ENCODE results near the gene PACSIN3. TPM values are rescaled to one million over a fixed set of nuclear protein-coding genes. Genes with fewer than 3 reads are reported as not detected.
"Not testable (repeated sequence)": the region's sequence is repeated elsewhere in the genome, so short reads cannot be mapped to it uniquely, and the experiment has no call there.

PACSIN3 gene
- total RNA-seq, 1 donor from 2014 or later = 5.9 TPM

DNA sequence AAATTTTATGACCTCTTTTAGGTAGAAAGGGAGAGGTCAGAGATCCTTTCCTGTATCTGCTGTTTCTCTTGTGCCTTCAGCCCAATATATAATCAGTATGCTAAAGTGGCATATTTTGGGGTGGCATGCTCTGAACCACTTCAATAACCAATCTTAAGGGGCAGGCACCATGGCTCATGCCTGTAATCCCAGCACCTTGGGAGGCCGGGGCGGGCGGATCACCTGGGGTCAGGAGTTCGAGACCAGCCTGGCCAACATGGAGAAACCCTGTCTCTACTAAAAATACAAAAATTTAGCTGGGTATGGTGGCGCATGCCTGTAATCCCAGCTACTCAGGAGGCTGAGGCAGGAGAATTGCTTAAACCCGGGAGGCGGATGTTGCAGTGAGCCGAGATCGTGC, 11.9 kb upstream of the PACSIN3 start:
- intact Hi-C loops (cut with micrococcal nuclease) = not testable (repeated sequence)

DNA sequence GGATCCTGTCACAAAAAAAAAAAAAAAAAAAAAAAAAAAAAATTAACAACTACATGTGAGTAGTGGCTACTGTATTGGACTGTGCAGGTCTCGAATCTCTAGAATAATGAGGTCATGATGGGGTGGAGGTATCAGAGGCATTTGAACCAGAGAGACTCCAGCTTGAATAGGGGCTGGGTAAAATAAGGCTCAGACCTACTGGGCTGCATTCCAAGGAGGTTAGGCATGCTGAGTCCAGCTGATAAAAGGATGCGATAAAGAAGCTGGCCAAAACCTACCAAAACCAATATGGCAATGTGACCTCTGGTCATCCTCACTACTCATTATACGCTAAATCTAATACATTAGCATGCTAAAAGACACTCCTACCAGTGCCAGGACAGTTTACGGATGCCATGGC, 5.9 kb upstream of the PACSIN3 start:
- intact Hi-C loops (cut with micrococcal nuclease) = no loop called here

DNA sequence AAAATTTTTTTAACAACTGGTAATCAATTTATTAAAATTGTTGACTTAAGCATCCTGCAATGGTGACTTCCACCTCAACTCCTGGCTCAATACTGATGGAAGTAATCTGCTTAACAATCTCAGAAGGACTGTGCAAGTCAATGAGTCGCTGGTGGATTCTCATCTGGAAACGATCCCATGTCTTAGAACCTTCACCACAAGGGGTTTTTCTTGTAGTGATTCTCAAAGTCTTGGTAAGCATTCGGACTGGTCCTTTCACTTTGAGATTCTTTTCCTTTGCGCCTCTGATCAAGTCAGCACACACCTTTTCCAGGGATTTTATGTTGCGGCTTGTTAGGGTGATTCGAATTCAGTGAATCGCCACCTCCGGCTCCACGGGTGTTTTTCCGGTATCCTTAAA, 4.9 kb upstream of the PACSIN3 start:
- intact Hi-C loops (cut with micrococcal nuclease) = not testable (repeated sequence)

DNA sequence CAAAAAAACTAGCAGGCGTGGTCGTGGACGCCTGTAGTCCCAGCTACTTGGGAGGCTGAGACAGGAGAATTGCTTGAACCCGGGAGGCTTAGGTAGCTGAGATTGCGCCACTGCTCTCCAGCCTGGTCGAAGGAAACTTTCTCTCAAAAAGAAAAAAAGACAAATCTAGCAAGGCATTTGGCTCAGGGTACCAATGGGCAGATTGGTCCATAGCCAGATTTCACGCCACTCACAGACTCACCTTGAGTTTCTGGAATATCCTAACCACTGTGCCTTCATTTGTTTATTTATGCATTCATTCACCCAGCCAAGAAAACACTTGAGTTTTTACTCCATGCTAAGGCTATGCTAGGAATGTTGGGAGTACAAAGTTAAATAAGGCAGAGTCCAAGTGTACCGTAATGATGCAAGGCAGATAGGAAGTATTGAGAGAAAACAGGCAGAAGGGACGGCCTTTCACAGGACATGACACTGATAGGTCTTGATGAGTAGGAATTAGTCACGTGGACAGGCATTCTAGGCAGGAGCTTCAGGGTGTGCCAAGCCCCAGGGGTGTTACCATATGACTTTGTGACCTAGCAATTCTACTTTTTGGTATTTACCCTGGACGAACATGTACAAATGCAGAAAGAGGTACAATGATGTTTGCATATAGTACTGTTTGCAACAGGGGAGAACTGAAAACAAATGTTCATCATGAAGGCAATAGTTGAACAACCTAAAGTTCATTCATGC, 3.0 kb upstream of the PACSIN3 start:
- intact Hi-C loops (cut with micrococcal nuclease) = no loop called here

DNA sequence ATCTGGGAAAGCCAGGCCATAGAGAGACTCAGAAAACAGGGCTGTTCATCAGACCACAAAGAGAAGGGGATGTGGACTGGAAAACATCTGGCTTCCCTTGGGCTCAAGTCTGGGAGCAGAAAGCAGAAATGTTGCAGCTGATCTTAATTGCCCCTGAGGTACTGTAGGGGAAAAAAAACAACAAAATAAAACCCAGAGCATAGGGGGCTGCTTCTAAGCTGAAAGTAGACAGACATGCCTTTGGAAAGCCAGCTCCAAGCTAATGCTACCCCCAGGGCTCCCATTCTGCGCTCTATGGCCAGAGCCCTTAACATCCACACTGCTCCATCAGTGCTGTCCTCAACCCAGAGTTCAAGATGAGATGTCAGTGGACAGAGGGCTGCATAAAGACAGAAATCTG, 2.0 kb upstream of the PACSIN3 start:
- intact Hi-C loops (cut with micrococcal nuclease) = no loop called here

DNA sequence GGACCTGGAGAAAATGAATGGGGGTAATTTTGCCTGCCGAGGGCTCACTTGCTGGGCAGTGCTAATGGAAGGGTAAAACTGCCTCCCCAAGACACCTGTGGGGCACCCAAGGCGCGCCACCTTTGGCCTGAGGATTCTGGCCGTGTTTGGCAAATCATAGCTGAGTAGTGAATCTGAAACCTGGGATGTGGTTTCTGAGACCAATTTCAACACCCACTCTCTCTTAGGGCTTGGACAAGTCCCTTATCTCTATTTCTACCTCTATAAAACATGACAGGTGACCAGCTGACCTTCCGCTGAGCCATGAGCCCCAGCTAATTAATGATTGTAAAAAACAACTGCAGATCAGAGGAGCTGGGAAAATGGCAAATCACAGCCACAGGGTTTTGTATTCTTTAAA, 1.5 kb upstream of the PACSIN3 start:
- intact Hi-C loops (cut with micrococcal nuclease) = loop anchor here (2.0 kb wide), 1 partner anchor 71 kb away; no protein-coding TSS in a partner anchor

DNA sequence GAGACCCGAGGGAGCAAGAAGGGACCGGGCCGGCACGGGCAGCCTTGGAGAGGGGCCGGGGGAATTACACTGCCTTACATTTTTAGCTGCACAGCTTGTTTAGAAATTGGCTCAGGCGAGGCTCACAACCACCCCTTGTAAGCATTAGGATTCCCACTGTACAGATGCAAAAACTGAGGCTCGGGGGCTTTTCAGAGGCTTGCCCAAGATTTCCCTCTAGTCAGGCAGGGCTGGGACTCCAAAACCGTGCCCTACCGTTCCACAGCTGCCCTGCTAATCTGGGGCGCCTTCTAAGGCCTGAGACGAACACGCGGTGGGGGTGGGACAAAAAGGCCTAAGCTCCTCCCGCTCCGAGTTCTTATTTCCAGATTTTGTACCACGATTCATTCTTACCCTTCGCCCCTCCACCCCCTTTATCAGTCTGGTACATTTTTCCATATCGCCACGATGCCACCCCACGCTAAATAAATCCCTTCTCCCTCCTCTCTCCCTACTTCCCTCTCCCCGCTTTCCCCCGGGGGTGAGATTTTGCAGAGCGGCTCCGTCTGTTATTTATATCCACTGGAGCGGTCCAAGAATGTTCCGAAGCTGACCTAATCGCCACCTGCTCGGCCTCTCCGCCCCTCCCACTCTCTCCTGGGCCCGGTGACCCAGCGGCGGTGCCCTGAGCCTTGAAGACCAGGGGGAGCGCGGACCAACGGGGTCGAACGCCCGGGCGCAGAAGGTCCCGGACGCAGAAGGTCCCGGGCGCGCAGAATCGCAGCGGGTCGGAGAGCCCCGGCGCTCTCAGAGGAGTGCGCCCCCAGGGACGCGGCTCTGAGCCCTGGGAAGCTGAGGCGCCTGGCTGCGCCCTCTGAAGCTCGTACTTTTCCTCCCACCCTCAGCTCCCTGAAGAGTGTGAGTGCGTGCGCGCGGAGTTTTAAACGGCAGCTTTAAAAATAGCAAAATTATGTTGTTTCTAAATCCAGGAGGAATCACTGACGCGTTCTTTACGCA, 764 bp upstream of the PACSIN3 start:
- intact Hi-C loops (cut with micrococcal nuclease) = loop anchor here (1.0 to 2.0 kb wide), 3 partner anchors 10 to 72 kb away; partner anchors contain the start of gene DDB2

DNA sequence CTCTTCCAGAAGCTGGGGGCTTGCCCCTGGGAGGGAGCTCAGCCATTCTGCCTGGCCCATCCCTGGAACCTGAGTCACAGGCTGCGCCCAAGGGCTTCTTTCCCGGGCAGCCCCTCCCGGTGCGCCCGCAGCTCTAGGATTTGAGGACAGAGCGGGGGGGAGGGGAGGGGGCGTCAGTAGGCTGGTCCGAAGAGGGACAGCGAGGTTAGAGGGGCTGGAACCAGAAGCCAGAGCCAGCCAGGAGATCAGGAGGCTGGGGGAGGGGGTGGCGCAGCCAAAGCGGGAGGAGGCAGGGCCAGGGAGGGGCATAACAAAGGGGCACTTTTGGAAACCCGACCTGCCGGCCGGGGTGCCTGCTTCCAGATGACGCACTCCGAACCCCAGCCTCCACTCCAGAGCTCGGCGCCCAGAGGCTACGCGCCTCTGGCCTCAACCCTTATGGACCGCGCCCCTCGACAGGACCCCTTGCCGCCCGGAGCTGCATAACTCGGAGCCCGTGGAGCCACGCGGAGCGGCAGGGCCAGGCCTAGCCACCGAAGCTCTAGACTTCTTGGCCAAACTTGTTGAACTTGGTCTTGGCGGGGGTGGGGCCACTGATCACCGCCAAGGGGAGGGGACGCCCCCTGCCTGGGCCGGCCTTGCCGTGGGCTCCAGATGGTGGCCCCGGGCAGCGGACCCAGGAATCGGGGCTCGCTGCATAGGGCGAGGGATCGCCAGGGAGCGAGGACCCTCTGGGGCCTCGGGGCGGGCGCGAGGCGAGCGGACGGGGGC, 744 bp downstream of the PACSIN3 start:
- intact Hi-C loops (cut with micrococcal nuclease) = loop anchor here (1.0 to 2.0 kb wide), 3 partner anchors 8 to 73 kb away; partner anchors contain the start of gene DDB2

DNA sequence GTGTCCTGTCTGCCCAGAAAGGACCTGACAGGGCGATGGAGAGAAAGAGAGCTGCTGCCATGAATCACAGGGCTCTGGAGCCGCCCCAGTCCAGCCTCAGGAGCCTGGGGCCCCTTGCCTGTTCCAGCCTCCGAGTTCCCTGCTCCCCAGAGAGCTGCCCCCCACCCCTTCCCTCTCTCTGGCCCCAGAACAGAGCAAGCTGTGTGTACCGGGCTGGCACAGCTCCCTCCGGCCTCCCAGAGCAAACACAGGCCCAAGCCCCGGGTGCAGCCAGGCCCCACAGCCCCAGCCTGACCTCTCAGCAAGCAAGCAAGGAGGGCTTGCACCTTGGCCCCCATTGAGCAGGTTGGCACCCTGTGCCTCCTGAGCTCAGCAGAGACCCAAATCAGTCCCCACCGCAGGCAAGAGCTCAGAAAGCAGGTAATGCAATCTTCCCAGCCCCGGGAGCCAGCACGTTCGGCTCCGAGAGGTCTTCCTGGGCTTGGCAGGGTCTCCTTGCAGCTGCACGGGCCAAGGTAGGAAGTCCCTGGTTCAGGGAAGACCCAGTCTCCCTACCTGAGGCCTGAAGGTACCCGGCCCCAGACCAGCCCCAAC, 1.4 kb downstream of the PACSIN3 start:
- intact Hi-C loops (cut with micrococcal nuclease) = no loop called here

DNA sequence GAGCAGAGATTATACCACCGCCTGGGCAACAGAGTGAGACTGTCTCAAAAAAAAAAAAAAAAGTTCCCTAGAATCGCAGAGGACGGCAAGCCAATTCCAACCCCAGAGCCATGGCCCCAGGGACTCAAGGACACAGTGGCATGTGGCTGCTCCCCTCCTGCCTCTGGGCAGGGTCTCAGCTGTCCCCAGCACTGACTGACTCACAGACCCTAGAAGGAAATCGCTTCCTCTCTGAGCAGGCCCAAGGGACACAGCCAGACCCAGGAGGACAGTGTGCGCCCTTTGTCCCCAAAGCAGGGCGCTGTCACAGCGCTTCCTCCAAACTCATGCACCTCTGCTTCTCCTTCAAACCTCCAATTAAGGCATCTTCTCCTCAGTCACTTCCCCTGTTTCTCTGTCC, 2.3 kb downstream of the PACSIN3 start:
- intact Hi-C loops (cut with micrococcal nuclease) = no loop called here

DNA sequence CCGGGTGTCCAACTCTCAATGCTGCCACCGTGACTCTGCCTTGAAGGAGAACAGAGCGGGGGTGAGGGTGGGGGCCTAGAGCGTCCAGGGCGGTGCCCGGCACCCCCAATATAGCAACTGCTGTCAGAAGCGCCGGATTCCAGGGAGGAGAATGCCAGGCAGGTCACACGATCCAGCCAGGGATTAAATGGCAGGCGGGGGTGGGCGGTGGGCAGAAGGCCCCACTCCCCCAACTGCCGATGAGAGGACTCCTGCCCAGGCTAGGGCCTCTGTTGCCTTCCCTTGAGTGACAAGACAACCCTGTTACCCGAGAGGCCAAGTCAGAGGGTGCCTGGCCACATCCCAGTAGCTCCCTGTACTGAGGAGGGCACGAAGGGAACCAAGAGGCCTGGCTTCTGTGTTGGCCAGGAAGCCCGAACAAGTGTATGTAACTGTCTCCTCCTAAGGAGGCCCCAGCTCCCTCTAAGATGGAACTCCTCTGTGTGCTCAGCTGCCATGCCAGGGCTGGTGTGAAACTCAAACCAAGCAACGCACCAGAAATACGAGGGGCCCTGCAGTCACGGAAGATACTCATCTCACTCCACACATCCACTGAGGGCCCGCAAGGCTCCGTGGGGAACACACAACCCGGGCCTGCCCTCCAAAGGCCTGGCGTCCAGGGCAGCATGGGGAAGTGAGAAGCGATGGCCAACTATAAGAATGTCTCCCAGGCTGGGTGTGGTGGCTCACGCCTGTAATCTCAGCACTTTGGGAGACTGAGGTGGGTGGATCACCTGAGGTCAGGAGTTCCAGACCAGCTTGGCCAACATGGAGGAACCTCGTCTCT, 3.0 kb downstream of the PACSIN3 start:
- intact Hi-C loops (cut with micrococcal nuclease) = no loop called here

DNA sequence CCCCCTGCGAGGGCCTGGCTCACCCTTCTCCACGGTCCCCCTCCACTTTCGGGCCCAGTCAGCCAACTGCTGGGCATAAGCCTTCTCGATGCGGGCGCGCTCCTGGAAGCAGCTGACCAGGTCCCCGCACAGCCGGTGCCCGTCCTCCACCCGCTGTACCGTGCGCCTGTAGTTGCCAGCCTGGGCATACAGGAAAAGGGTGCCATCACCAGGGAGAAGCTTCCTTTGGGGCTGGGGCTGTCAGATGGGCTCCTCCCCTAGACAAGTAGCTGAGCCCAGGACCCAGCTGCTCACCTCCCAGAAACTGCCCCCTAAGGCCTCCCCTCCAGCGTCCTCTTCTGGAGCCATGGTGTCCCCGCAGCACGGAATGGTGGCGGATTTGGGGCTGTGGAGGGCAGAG, 3.9 kb downstream of the PACSIN3 start:
- intact Hi-C loops (cut with micrococcal nuclease) = no loop called here

DNA sequence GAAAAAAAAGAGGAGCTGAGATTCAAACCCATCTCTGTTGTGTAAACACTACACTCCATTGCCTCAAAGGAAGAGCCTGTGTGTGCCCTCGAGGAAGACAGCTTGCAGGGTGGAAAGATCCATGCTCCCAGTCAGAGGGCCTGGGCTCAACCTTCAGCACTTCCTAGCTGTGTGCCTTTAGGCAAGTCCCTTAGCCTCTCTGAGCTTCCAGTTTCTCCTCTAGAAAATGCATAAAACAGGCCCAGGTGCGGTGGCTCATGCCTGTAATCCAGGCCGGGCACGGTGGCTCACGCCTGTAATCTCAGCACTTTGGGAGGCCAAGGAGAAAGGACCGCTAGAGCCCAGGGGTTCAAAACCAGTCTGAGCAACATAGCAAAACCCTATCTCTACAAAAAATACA, 5.0 kb downstream of the PACSIN3 start:
- intact Hi-C loops (cut with micrococcal nuclease) = no loop called here

DNA sequence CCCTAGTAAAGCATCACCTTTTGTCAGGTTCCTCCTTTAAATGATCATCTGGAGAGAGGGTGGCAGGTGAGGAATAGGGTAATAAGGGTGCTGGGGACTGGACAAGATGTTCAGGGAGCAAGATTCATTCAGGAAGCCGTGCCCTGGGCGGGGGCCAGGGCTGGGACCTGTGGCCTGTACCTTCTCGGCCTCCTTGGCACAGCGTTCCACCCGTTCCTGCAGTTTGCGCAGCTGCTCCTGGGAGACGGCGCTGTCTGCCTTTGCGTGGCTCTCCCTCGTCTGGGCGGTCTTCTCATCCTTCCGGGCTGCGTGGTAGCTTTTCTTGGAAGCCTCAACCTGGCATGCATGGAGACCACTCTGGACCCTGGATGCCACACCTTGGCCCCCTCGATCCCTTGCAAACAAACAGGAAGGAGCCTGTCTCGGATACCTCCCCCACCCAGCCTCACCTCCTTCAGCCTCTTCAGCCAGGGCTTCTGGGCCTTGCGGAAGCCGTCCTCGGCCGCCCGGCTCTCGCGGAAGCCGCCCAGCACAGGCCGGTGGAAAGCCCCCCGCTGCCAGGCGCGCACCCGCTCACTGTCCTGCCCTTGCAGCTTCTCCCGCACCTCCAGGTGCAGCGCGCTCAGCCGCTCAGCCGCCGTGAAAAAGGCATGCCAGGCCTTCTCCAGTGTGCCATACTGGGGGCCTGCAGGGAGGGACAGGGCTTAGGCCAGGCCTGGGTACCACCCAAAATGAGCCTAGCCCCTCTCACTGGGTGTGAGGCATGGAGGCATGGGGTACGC, 6.0 kb downstream of the PACSIN3 start:
- intact Hi-C loops (cut with micrococcal nuclease) = no loop called here

DNA sequence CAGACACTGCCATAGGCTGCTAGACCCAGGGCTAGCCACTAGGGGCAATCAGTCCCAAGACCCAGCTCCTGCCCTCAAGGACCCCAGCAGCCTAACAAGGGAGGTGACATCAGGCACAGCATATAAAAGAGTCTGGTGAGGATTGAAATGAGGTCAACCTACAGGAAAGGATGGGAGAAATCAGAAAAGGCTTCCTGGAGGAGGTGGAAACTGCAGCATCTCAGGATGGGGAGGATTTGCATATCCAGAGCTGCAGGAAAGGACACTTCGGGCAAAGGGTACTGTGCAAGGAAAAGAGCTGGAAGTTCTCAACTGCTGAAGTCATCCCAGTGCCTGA, 6.6 kb downstream of the PACSIN3 start:
- intact Hi-C loops (cut with micrococcal nuclease) = loop anchor here (5.0 kb wide), 1 partner anchor 562 kb away; the partner anchor contains the start of genes ATG13 and HARBI1

DNA sequence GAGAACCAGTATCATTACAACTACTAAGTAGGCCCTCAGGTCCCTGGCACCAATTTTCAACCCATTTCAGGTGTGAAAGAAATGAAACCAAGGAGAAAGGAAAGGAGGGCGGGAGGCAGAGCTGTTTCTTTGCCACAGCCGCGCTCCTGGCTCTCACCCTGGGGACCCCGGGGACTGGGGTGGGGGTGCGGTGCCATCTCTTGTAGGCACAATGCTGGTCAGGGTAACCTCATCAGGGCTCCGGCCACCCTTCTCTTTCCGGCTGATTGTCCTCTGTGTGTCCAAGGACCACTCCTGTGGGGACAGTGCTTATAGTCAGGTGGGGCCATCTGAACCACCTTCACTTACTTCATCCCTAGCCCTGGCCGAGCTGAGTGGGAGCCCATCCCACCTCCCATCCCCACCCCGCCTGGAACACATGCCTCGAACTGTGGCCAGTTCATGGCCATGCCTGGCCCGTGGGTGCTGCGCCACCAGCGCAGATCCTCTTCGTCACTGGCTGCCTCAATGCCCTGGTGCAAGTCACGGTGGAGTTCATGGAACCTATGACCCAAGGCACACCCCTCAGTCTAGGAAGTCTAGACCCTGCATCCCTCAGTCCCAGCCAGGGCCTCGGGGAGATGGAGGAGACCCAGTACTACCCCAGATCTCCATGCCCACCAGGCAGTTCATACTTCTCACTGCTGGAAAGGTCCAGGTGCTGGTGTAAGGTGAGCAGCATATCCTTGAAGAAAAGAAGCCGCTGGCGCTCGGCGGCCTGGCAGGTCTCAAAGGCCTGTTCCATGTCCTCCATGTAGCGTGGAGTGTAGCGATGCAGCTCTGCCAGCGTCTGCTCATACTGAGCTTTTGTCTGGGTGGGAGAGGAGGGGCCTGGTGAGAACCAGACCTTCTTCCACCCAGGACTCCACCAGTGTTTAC, 7.2 kb downstream of the PACSIN3 start:
- intact Hi-C loops (cut with micrococcal nuclease) = loop anchor here (5.0 kb wide), 1 partner anchor 562 kb away; the partner anchor contains the start of genes ATG13 and HARBI1

DNA sequence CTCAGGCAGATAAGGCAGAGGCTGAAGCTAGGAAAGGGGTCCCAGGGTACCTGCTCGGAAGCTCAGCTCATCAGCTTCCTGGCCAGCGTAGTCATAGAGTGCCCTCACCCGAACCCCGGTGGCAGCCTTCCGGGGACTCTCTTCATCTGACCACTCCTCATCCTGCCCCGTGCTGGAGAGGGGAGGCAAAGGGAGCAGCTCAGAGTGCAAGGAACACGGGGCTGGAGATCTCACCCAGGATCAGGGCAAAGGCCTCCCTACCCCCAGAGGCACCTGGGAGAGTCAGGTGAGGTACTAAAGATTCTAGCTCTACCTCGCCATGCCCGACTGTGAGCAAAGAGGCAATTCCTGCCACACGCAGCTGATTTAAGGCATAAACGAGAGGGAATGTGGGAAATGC, 7.9 kb downstream of the PACSIN3 start:
- intact Hi-C loops (cut with micrococcal nuclease) = loop anchor here (5.0 kb wide), 1 partner anchor 561 kb away; the partner anchor contains the start of genes ATG13 and HARBI1

DNA sequence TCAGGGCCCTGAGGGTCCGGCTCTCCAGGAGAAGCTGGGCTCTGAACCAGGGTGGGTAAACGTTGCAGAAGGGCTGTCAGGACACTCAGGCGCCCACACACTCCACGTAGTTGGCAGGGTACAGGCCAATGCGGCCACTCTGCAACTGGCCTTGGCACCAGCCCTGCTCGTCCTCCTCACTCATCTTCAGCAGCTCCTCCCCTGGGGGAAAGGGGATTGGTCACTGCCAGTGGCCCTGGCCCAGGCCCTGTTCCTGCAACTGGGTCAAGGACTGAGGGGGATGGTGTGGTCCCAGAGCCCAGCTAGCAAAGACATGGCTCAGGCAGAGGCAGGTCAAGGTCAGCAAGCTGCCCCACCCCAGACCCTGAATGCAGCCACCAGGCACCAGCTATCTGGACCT, 8.4 kb downstream of the PACSIN3 start:
- intact Hi-C loops (cut with micrococcal nuclease) = loop anchor here (1.0 to 5.0 kb wide), 11 partner anchors 8 to 671 kb away; partner anchors contain the start of genes ACP2, ARHGAP1, ATG13 and FNBP4
